Measurements from ENCODE around the gene GPHA2.
A peak's percentile ranks its signal among the peaks of the same experiment; 100 is the strongest.

GPHA2 gene

GRCh38 chr11:64892411-64892831 lies 43.3 kb downstream of the GPHA2 start:
- H3K27me3 Mint-ChIP-seq: no peaks in the 10 kb centered on the region
- H3K27ac Mint-ChIP-seq: peak overlapping the region; percentile 34
- no peak for ATAC-seq
- peaks cover 16% of the 10 kb centered on the region for H3K36me3 Mint-ChIP-seq
- H3K4me1 Mint-ChIP-seq: peaks cover 46% of the 10 kb centered on the region
- H3K9me3 Mint-ChIP-seq: no peaks in the 10 kb centered on the region
- no peak overlapping the region for H3K4me3 Mint-ChIP-seq

- Mint-ChIP-seq H3K4me1 (peaks cover 49% of the 10 kb centered on the region), H3K27ac (peak overlapping the region; percentile 34)
These were observed 43.8 kb downstream of the GPHA2 start for GRCh38 chr11:64891880-64892279.

DNA sequence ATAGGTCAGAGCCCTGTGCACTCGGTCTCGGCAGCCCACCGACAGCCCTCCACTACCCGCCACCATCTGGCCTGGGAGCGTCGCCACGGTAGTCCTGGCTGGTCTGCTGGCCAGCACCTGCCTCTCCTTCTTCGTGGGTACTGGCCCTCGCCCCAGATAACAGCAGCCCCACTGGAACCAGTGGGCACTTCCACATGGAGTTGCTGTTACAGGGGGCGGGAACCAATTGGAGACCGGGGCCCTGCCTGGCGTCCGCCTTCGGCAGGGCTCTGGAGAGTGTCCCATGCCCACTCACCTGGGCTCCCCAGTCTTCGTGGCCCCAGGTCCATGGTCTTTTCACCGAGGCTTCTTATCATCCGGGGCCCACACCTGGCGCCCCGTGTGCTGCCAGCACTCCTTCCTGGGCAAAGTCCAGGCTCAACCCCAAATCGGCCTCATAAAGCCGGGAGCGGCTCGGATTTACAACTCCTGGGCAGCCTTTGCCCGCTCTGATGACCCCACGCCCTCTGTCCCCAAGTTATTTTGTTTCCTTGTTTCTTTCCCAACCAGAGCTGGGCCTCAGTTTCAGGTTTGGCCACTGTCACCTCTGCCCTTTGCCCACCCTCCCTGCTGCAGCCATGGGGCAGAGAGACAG lies 44.4 kb downstream of the GPHA2 start:
- H3K4me1 Mint-ChIP-seq: peaks cover 49% of the 10 kb centered on the region
- ATAC-seq: no peak
- no peak overlapping the region for H3K4me3 Mint-ChIP-seq
- H3K36me3 Mint-ChIP-seq: peaks cover 10% of the 10 kb centered on the region
- no peaks in the 10 kb centered on the region for H3K27me3 Mint-ChIP-seq
- H3K27ac Mint-ChIP-seq: peak overlapping the region; percentile 34
- H3K9me3 Mint-ChIP-seq: no peaks in the 10 kb centered on the region

More at GRCh38 chr11:64891880-64892279, 43.8 kb downstream of the GPHA2 start:
- H3K27me3 Mint-ChIP-seq: no peaks in the 10 kb centered on the region
- H3K9me3 Mint-ChIP-seq: no peaks in the 10 kb centered on the region
- no peak overlapping the region for H3K4me3 Mint-ChIP-seq
- ATAC-seq: no peak
- H3K36me3 Mint-ChIP-seq: peaks cover 11% of the 10 kb centered on the region

DNA sequence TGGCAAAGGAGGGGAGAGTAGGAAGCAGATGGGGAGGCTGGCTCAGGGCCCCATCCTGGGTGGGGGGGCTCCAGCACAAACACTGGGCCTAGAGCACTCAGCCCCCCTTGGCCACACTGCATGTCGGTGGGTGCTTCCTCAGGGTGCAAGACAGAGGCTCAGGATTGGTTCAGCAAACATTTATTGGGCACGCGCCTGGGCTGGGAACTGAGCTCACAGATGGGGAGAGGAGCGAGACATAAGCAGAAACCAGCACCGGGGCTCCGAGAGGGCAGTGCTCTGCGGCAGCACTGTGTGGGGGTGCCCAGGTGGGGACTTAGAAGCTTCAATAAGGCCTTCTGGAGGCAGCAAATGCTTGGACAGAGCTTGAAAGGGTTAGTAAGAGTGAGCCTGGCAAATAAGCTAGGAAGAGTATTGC lies 45.2 kb downstream of the GPHA2 start:
- H3K36me3 Mint-ChIP-seq: peaks cover 2% of the 10 kb centered on the region
- H3K4me3 Mint-ChIP-seq: no peak overlapping the region
- H3K4me1 Mint-ChIP-seq: peaks cover 54% of the 10 kb centered on the region
- ATAC-seq: no peak
- peak overlapping the region; percentile 6 for H3K27ac Mint-ChIP-seq
- no peaks in the 10 kb centered on the region for H3K9me3 Mint-ChIP-seq
- no peaks in the 10 kb centered on the region for H3K27me3 Mint-ChIP-seq

- ATAC-seq: no peak
- no peak overlapping the region for H3K4me3 Mint-ChIP-seq
- peak overlapping the region; percentile 82 for H3K27ac Mint-ChIP-seq
- no peaks in the 10 kb centered on the region for H3K27me3 Mint-ChIP-seq
- no peaks in the 10 kb centered on the region for H3K36me3 Mint-ChIP-seq
- peaks cover 56% of the 10 kb centered on the region for H3K4me1 Mint-ChIP-seq
- H3K9me3 Mint-ChIP-seq: no peaks in the 10 kb centered on the region
These were observed 46.8 kb downstream of the GPHA2 start for GRCh38 chr11:64888729-64889511.

DNA sequence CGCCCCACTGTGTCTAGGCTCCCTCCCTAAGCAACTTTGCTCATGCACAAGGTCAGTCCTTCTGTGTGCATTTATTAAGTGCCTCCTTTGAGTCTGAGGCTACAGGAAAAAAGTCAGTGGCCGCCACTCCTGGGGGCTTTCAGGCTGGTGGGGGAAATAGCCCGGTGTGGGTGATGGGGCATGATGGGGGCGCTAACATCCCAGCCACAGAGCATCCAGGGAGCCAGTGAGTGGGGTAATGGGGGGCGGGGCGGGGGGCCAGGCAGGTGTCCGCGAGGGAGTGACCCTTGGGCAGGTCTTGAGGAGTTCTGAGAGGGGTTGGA lies 47.3 kb downstream of the GPHA2 start:
- Mint-ChIP-seq H3K4me1 (peaks cover 55% of the 10 kb centered on the region), H3K4me3 (peak overlapping the region; percentile 77), H3K27ac (peak overlapping the region; percentile 82), H3K36me3 (no peaks in the 10 kb centered on the region), H3K9me3 (no peaks in the 10 kb centered on the region), H3K27me3 (no peaks in the 10 kb centered on the region)
- ATAC-seq: no peak

- Mint-ChIP-seq H3K4me3 (peak overlapping the region; percentile 77), H3K9me3 (no peaks in the 10 kb centered on the region), H3K4me1 (peaks cover 55% of the 10 kb centered on the region), H3K27me3 (no peaks in the 10 kb centered on the region), H3K27ac (peak overlapping the region; percentile 82), H3K36me3 (no peaks in the 10 kb centered on the region)
- ATAC-seq: peak; percentile 92
These were observed 47.8 kb downstream of the GPHA2 start for GRCh38 chr11:64887757-64888405.

DNA sequence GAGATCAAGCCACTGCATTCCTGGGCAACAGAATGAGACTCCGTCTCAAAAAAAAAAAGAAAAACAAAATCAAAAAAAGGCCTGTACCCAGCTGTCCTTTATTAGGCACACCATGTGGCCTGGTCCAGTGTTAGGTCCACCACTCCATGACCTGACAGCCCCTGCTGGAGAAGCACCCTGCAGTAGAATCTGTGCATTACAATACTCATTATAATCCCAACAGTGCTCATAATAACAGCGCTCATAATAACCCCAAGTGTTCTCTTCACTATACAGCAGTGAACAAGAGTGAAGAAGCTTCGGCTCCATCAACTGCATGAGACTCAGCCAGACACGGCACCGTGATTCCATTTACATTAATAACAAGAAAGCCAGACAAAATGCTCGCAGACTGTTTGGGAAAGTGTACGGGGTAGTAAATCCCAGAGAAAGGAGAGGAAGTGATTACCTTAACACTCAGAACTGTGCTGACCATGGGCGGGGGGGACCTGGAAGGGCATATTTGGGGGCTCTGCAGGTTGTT lies 48.4 kb downstream of the GPHA2 start:
- H3K27ac Mint-ChIP-seq: peak overlapping the region; percentile 82
- no peaks in the 10 kb centered on the region for H3K36me3 Mint-ChIP-seq
- peaks cover 53% of the 10 kb centered on the region for H3K4me1 Mint-ChIP-seq
- ATAC-seq: no peak
- no peaks in the 10 kb centered on the region for H3K27me3 Mint-ChIP-seq
- peak overlapping the region; percentile 14 for H3K4me3 Mint-ChIP-seq
- no peaks in the 10 kb centered on the region for H3K9me3 Mint-ChIP-seq

GRCh38 chr11:64885367-64886286 lies 50.1 kb downstream of the GPHA2 start:
- ATAC-seq: no peak
- peaks cover 50% of the 10 kb centered on the region for H3K4me1 Mint-ChIP-seq

More at GRCh38 chr11:64885367-64886286, 50.1 kb downstream of the GPHA2 start:
- no peaks in the 10 kb centered on the region for H3K36me3 Mint-ChIP-seq
- H3K4me3 Mint-ChIP-seq: no peak overlapping the region
- H3K27ac Mint-ChIP-seq: peak overlapping the region; percentile 4
- H3K9me3 Mint-ChIP-seq: no peaks in the 10 kb centered on the region
- H3K27me3 Mint-ChIP-seq: no peaks in the 10 kb centered on the region
